K562 (cell line): Measurements from ENCODE around the gene ZNF747. TPM values are rescaled to one million over a fixed set of nuclear protein-coding genes. Genes with fewer than 3 reads are reported as not detected.

ENCODE experiments used
- ATAC-seq: fragments of 200-7000 bp; cut with Tn5 transposase; 3 replicates; pipeline ENCODE4 v1.9.1; 2020; ENCODE audit warnings: moderate library complexity
- BruUV-seq: library from RNA; stranded (reverse); fragments of 400-500 nt; replicated peaks from 2 replicates; lab custom pipeline; 2021; lab: Mats Ljungman, UMichigan
- CTCF ChIA-PET: fragments of 300-600 bp; formaldehyde crosslinking; extraction: SDS; loops from one replicate; lab custom pipeline; 2021; ENCODE audit warnings: low intra/inter-chr PET ratio; lab: Yijun Ruan, JAX
- POLR2A ChIA-PET: fragments of 300-600, 350-650 bp; sonication (Branson Sonifier 250); formaldehyde crosslinking; extraction: SDS; loops from one replicate; lab custom pipeline; 2021; ENCODE audit warnings: antibody characterized with exemption, inconsistent platforms; lab: Yijun Ruan, JAX
- DNase-seq, 4 experiments: peaks; one replicate each; pipeline versions ENCODE4 v3.0.0 to v3.0.0-alpha.2; 2011 to 2018; ENCODE audit warnings: low spot score in 3 of 4, mixed read lengths in 3 of 4; ENCODE audit errors: extremely low read depth in 1 of 4
- FAIRE-seq: peaks from 2 replicates; lab custom pipeline; 2011; peaks lifted over from hg19 to GRCh38; lab: Jason Lieb, UNC
- H2AFZ ChIP-seq: 2 replicates; pipeline ENCODE4 v1.6.0; 2011; ENCODE audit warnings: low read depth, low read length, control low read depth, inconsistent platforms
- H3K27ac ChIP-seq: fragments of 200-600 bp; 3 replicates; pipeline ENCODE4 v1.8.0; 2011; ENCODE audit warnings: low read depth, mild to moderate bottlenecking, control low read depth, inconsistent platforms, low read length, moderate library complexity, mixed read lengths; ENCODE audit errors: extremely low read depth
- H3K27me3 ChIP-seq, 2 experiments: fragments of 300-600 bp in 1 of 2; 2 replicates in 1 of 2; 3 replicates in 1 of 2; pipeline versions ENCODE4 v1.6.0 to v1.8.0; 2011; ENCODE audit warnings: inconsistent platforms in 2 of 2, low read length in 2 of 2, mild to moderate bottlenecking in 1 of 2, mixed read lengths in 1 of 2, moderate library complexity in 1 of 2; ENCODE audit not compliant: control insufficient read depth in 2 of 2, insufficient read depth in 2 of 2
- H3K36me3 ChIP-seq: fragments of 300-600 bp; 3 replicates; pipeline ENCODE4 v1.8.0; 2011; ENCODE audit warnings: mild to moderate bottlenecking, low read length, inconsistent platforms; ENCODE audit not compliant: control insufficient read depth, insufficient read depth
- H3K4me1 ChIP-seq, 2 experiments: fragments of 200-600 bp in 1 of 2; replicated peaks in 1 of 2; 2 replicates in 1 of 2; 3 replicates in 1 of 2; pipeline versions ENCODE4 v1.5.1 to v1.8.0; 2011; ENCODE audit warnings: inconsistent platforms in 2 of 2, low read length in 2 of 2, mild to moderate bottlenecking in 1 of 2, mixed read lengths in 1 of 2, moderate library complexity in 1 of 2; ENCODE audit not compliant: control insufficient read depth in 2 of 2, insufficient read depth in 2 of 2
- H3K4me2 ChIP-seq: 2 replicates; pipeline ENCODE4 v1.6.1; 2011; ENCODE audit warnings: low read length, control low read depth, inconsistent platforms, mixed read lengths; ENCODE audit not compliant: insufficient read depth
- H3K4me3 ChIP-seq: fragments of 200-600 bp; sonication (generic), shearing (Covaris generic); 2 replicates; pipeline ENCODE4 v1.5.1; 2016; ENCODE audit warnings: control low read depth, inconsistent platforms
- H3K79me2 ChIP-seq: fragments of 200-600 bp; 3 replicates; pipeline ENCODE4 v1.8.0; 2011; ENCODE audit warnings: low read length, inconsistent platforms; ENCODE audit not compliant: control insufficient read depth, insufficient read depth
- H3K9ac ChIP-seq, 2 experiments: 2 replicates each; pipeline versions ENCODE4 v1.6.0 to v1.6.1; 2011; ENCODE audit warnings: low read depth in 2 of 2, low read length in 2 of 2, control low read depth in 1 of 2, inconsistent platforms in 1 of 2, mild to moderate bottlenecking in 1 of 2, mixed read lengths in 1 of 2; ENCODE audit not compliant: insufficient read depth in 1 of 2
- H3K9me1 ChIP-seq: one replicate; pipeline ENCODE4 v1.6.0; 2011; ENCODE audit warnings: inconsistent platforms, mild to moderate bottlenecking, low read length, moderate library complexity; ENCODE audit not compliant: control insufficient read depth, insufficient read depth
- H3K9me3 ChIP-seq: replicated peaks from 2 replicates; pipeline ENCODE4 v1.5.1; 2011; ENCODE audit warnings: low read depth, low read length, inconsistent platforms; ENCODE audit not compliant: control insufficient read depth, insufficient read depth
- H4K20me1 ChIP-seq: replicated peaks from 2 replicates; pipeline ENCODE4 v1.6.1; 2011; ENCODE audit warnings: low read length, inconsistent platforms, mixed read lengths; ENCODE audit not compliant: control insufficient read depth, insufficient read depth
- CAMTA2 ChIP-seq: fragments of 250-450 bp; sonication (Bioruptor Pico); conservative IDR thresholded peaks from 2 replicates; pipeline ENCODE4 v1.5.1; 2022
- ELF1 ChIP-seq: fragments of 200-800 bp; sonication (Bioruptor generic); IDR thresholded peaks from 2 replicates; pipeline ENCODE4 v1.6.1; 2016; ENCODE audit warnings: missing genetic modification characterization, missing compliant biosample characterization
- SPI1 ChIP-seq: IDR thresholded peaks from 2 replicates; pipeline ENCODE4 v1.6.1; 2011; ENCODE audit warnings: low read depth, low read length, control low read depth, borderline replicate concordance
- TAF9B ChIP-seq: fragments of 450-650 bp; IDR thresholded peaks from 2 replicates; pipeline ENCODE4 v1.6.1; 2018; ENCODE audit warnings: mild to moderate bottlenecking; ENCODE audit not compliant: partially characterized antibody
- ZFX ChIP-seq: sonication (generic); formaldehyde crosslinking; IDR thresholded peaks from 2 replicates; pipeline ENCODE4 v1.8.0; 2022; ENCODE audit warnings: mild to moderate bottlenecking, missing genetic modification reagents, moderate library complexity
- WGBS: fragments of 100-300 bp; shearing (Covaris generic); methylation state at CpG from one replicate; pipeline ENCODE4 v1.1.6; 2016; ENCODE audit warnings: low coverage, mixed read lengths; ENCODE audit not compliant: insufficient coverage; ENCODE audit errors: missing lambda C conversion rate; 5-methylcytosine and 5-hydroxymethylcytosine counted together
- in situ Hi-C: fragments of 300-500 bp; cut with MboI; formaldehyde crosslinking; loops from 4 replicates; pipeline ENCODE4 v1.15.0; 2018; ENCODE audit warnings: inconsistent platforms, mixed read lengths
- intact Hi-C: fragments of 100-400 bp; cut with micrococcal nuclease; formaldehyde crosslinking; loops from 2 replicates; pipeline ENCODE4 v1.14.2; 2022
- polyA plus RNA-seq, 8 experiments: library from polyadenylated mRNA; depleted of rRNA in 4 of 8; stranded (reverse) in 5 of 8; unstranded in 3 of 8; fragments of >200 nt; fragmentation: Nextera tagmentation in 2 of 8; fragmentation: Illumina TruSeq in 1 of 8; extraction: Ambion mirVana in 2 of 8; extraction: Trizol in 1 of 8; gene quantifications; 2 replicates each; pipeline versions ENCODE4 v1.2.1 to v1.2.3, GENCODE V29; 2011 to 2014; ENCODE audit warnings: inconsistent platforms in 1 of 8, missing spikeins in 1 of 8
- total RNA-seq, 7 experiments: library from RNA; depleted of rRNA in 6 of 7; stranded (reverse); fragments of >200 nt in 6 of 7; fragmentation: Illumina TruSeq in 2 of 7; extraction: Trizol in 2 of 7; gene quantifications; 2 replicates each; pipeline versions ENCODE4 v1.2.1 to v1.2.3, GENCODE V29; 2011 to 2021; ENCODE audit warnings: low replicate concordance in 1 of 7

The ZNF747 gene
- total and polyA plus RNA-seq, 9 of the 15 experiments (the other 6 are each of a cell fraction or from before 2014, with no cell fraction given): 0.14 to 3.3 (median 1.5) TPM

GRCh38 chr16:30553393-30553899, 18.8 kb upstream of the ZNF747 start:
- WGBS: 57% methylated on average over 2 of the region's 2 CpGs
- Histone ChIP-seq H3K4me2 (no peak overlapping the region), H2AFZ (no peak overlapping the region), H3K27me3 (no peaks in the 10 kb centered on the region), H3K36me3 (peaks cover 28% of the 10 kb centered on the region; the same call in 2 of the 3 replicates), H3K9me3 (no peaks in the 10 kb centered on the region; the same call in 1 of the 2 replicates), H3K4me1 (peaks cover 30 to 54% of the 10 kb centered on the region in 2 experiments; a peak in 4 of 5 replicates), H3K9me1 (no peaks in the 10 kb centered on the region), H3K4me3 (no peak overlapping the region), H4K20me1 (peaks cover 5% of the 10 kb centered on the region; the same call in 1 of the 2 replicates), H3K9ac (peak overlapping the region in 1 of 2 experiments; percentile 68; a peak in 1 of 4 replicates), H3K79me2 (peaks cover 30% of the 10 kb centered on the region), H3K27ac (peak overlapping the region; percentile 25; the same call in 2 of the 3 replicates)
- DNase-seq (peak in 1 of 4 experiments; percentile 29), ATAC-seq (no peak; the same call in 2 of the 3 replicates), FAIRE-seq (no peak)
- POLR2A ChIA-PET: interaction anchor here (0.6 to 2.6 kb wide), 8 partner anchors 12 to 745 kb away, joined by 3 to 9 read pairs (median 4); partner anchors contain the start of genes ZNF688 and ZNF747
- BruUV-seq: no TSS peak
- 0 out of 2 replicates have a peak, but pooled peaks have one; percentile 26 for TF ChIP-seq ZFX (CRISPR knock-in tag)
- no peak for TF ChIP-seq ELF1 (tag)
- TF ChIP-seq CAMTA2 (CRISPR knock-in tag): no peak
- TF ChIP-seq TAF9B: no peak
- peak; percentile 99 for TF ChIP-seq SPI1
- CTCF ChIA-PET: no interaction called here
- intact Hi-C loops: no loop called here
- in situ Hi-C loops: no loop called here
